ENCODE results near the gene LYRM4.

The LYRM4 gene

GRCh38 chr6:5081955-5082354 is 178.8 kb downstream of the LYRM4 start:
- POLR2A ChIA-PET (ENCODE audit: low non-redundant PET): no interaction called here
- CTCF ChIA-PET: interaction anchor here (0.6 kb wide), 1 partner anchor 1149 kb away, joined by 4 read pairs; no protein-coding TSS in a partner anchor
- TF ChIP-seq CTCF (conservative IDR thresholded peaks at IDR 0.05; ENCODE audit: low read depth): no peak
- H3K27ac ChIP-seq: peak overlapping the region; percentile 77
- no peak for DNase-seq (ENCODE audit: low spot score)

- POLR2A ChIA-PET (ENCODE audit: low non-redundant PET): no interaction called here
- no peak for DNase-seq (ENCODE audit: low spot score)
- H3K27ac ChIP-seq: no peak overlapping the region
- CTCF ChIA-PET: no interaction called here
- no peak for TF ChIP-seq CTCF (conservative IDR thresholded peaks at IDR 0.05; ENCODE audit: low read depth)
These were observed 179.6 kb downstream of the LYRM4 start for GRCh38 chr6:5081182-5081581.

- no peak overlapping the region for H3K27ac ChIP-seq
- ChIA-PET CTCF (no interaction called here), POLR2A (ENCODE audit: low non-redundant PET) (no interaction called here)
- no peak for DNase-seq (ENCODE audit: low spot score)
- no peak for TF ChIP-seq CTCF (conservative IDR thresholded peaks at IDR 0.05; ENCODE audit: low read depth)
These were observed 180.2 kb downstream of the LYRM4 start for GRCh38 chr6:5080574-5080973.

GRCh38 chr6:5079692-5080091 is 181.1 kb downstream of the LYRM4 start:
- POLR2A ChIA-PET (ENCODE audit: low non-redundant PET): no interaction called here

GRCh38 chr6:5078121-5078669 is 182.6 kb downstream of the LYRM4 start:
- ChIA-PET CTCF (no interaction called here), POLR2A (ENCODE audit: low non-redundant PET) (no interaction called here)
- DNase-seq (ENCODE audit: low spot score): no peak
- TF ChIP-seq CTCF (conservative IDR thresholded peaks at IDR 0.05; ENCODE audit: low read depth): no peak
- H3K27ac ChIP-seq: no peak overlapping the region

More at GRCh38 chr6:5079692-5080091, 181.1 kb downstream of the LYRM4 start:
- TF ChIP-seq CTCF (conservative IDR thresholded peaks at IDR 0.05; ENCODE audit: low read depth): no peak
- DNase-seq (ENCODE audit: low spot score): no peak
- CTCF ChIA-PET: no interaction called here
- H3K27ac ChIP-seq: no peak overlapping the region

GRCh38 chr6:5076931-5077330 is 183.8 kb downstream of the LYRM4 start:
- no peak for TF ChIP-seq CTCF (conservative IDR thresholded peaks at IDR 0.05; ENCODE audit: low read depth)
- no peak overlapping the region for H3K27ac ChIP-seq
- POLR2A ChIA-PET (ENCODE audit: low non-redundant PET): no interaction called here
- CTCF ChIA-PET: no interaction called here
- DNase-seq (ENCODE audit: low spot score): no peak

GRCh38 chr6:5073992-5074391 is 186.8 kb downstream of the LYRM4 start:
- DNase-seq (ENCODE audit: low spot score): no peak
- ChIA-PET POLR2A (ENCODE audit: low non-redundant PET) (no interaction called here), CTCF (no interaction called here)
- no peak for TF ChIP-seq CTCF (conservative IDR thresholded peaks at IDR 0.05; ENCODE audit: low read depth)
- no peak overlapping the region for H3K27ac ChIP-seq
